ENCODE data around the gene CRTC1. TPM values are rescaled to one million over a fixed set of nuclear protein-coding genes. Genes with fewer than 3 reads are reported as not detected.
A peak's percentile ranks its signal among the peaks of the same experiment; 100 is the strongest.

Gene CRTC1
- polyA plus RNA-seq, 2 of the 4 experiments (the other 2 are of a cell fraction), result 0.87 to 4.0 TPM

GRCh38 chr19:18769989-18770528 is 86.6 kb downstream of the CRTC1 start:
- FAIRE-seq, result no peak
- Histone ChIP-seq H3K4me1 (no peaks in the 10 kb centered on the region; the same call in 2 of the 3 replicates), H3K9me3 (no peaks in the 10 kb centered on the region), H3K27ac (no peak overlapping the region; a peak in 1 of 6 replicates), H3K4me3 (no peak overlapping the region), H3K4me2 (no peak overlapping the region)
- ChIA-PET CTCF (no interaction called here), POLR2A (no interaction called here)
- WGBS (ENCODE audit: missing lambda C conversion rate), result 100% methylated on average over 4 of the region's 15 CpGs
- TF ChIP-seq POLR2AphosphoS2 (conservative IDR thresholded peaks at IDR 0.05; ENCODE audit: low read length) (no peak), FOXS1 (CRISPR knock-in tag; IDR thresholded peaks at IDR 0.05) (no peak), BHLHE40 (IDR thresholded peaks at IDR 0.05; ENCODE audit: low read depth, low read length) (no peak), FOSB (CRISPR knock-in tag; IDR thresholded peaks at IDR 0.05) (no peak), NPAS2 (CRISPR knock-in tag; IDR thresholded peaks at IDR 0.05; ENCODE audit: borderline replicate concordance) (no peak), KDM1A (IDR thresholded peaks at IDR 0.05; ENCODE audit: low read depth) (no peak), SMC3 (IDR thresholded peaks at IDR 0.05) (no peak), MAFK (IDR thresholded peaks at IDR 0.05; ENCODE audit: partially characterized antibody) (no peak), MYC (IDR thresholded peaks at IDR 0.05; ENCODE audit: borderline replicate concordance, low read length) (no peak), CHD2 (IDR thresholded peaks at IDR 0.05; ENCODE audit: low read length, partially characterized antibody) (no peak), ZC3H11A (IDR thresholded peaks at IDR 0.05) (no peak), RAD21 (conservative IDR thresholded peaks at IDR 0.05 in 1 of 2, IDR thresholded peaks at IDR 0.05 in 1 of 2) (no peak), EP300 (IDR thresholded peaks at IDR 0.05) (no peak), ZSCAN20 (CRISPR knock-in tag; IDR thresholded peaks at IDR 0.05) (no peak), MAX (IDR thresholded peaks at IDR 0.05) (no peak), PHF8 (IDR thresholded peaks at IDR 0.05; ENCODE audit: borderline replicate concordance, low read depth) (no peak), HEYL (CRISPR knock-in tag; IDR thresholded peaks at IDR 0.05) (no peak)
- TF ChIP-seq, protein P1, sequence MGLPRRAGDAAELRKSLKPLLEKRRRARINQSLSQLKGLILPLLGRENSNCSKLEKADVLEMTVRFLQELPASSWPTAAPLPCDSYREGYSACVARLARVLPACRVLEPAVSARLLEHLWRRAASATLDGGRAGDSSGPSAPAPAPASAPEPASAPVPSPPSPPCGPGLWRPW (IDR thresholded peaks at IDR 0.05), result no peak
- DNase-seq (ENCODE audit: low read depth in 1 of 2, low spot score in 1 of 2), result no peak
- ATAC-seq, result peak in 1 of 2 experiments; percentile 20; a peak in 3 of 6 replicates

DNA sequence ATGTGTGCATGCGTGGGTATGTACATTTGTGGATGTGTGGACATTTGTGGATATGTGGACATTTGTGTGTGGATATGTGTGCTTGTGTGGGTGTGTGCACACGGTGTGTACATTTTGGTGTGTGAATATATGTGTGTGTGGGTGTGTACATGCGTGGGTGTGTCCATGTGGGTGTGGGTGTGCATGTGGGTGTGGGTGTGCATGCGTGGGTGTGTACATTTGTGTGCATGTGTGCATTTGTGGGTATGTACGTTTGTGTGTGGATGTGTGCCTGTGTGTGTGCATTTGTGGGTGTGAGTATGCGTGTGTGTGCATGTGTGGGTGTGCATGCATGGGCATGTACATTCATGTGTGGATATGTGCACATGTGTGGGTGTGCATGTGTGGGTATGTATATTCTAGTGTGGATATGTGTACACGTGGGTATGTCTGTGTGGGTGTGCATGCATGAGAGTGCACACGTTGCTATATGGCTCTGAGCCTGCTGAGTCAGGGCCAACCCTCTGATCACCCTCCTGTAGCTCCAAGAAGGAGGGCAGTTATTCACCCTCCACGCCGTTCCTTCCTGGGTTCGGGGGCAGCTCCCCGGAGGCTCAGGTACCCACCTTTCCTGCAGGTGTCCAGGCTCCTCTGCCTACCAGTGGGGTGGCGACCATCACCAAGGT is 87.3 kb downstream of the CRTC1 start:
- Histone ChIP-seq H3K4me1 (peaks cover 1% of the 10 kb centered on the region; the same call in 2 of the 3 replicates), H3K4me3 (no peak overlapping the region), H3K9me3 (no peaks in the 10 kb centered on the region), H3K4me2 (no peak overlapping the region), H3K27ac (no peak overlapping the region; a peak in 1 of 6 replicates)
- POLR2A ChIA-PET, result no interaction called here
- ATAC-seq (no peak), FAIRE-seq (no peak), DNase-seq (ENCODE audit: low read depth in 1 of 2, low spot score in 1 of 2) (no peak)
- TF ChIP-seq MAX (IDR thresholded peaks at IDR 0.05) (no peak), EHF (CRISPR knock-in tag; IDR thresholded peaks at IDR 0.05) (no peak), SREBF2 (IDR thresholded peaks at IDR 0.05) (no peak), NPAS2 (CRISPR knock-in tag; IDR thresholded peaks at IDR 0.05; ENCODE audit: borderline replicate concordance) (no peak), FOSL2 (IDR thresholded peaks at IDR 0.05) (no peak), FOSL2 (CRISPR knock-in tag; IDR thresholded peaks at IDR 0.05) (no peak), RAD21 (conservative IDR thresholded peaks at IDR 0.05 in 1 of 2, IDR thresholded peaks at IDR 0.05 in 1 of 2) (no peak), RFX5 (IDR thresholded peaks at IDR 0.05) (no peak), KDM5A (IDR thresholded peaks at IDR 0.05) (no peak), NFE2L2 (conservative IDR thresholded peaks at IDR 0.05; ENCODE audit: low read length) (no peak), BCL3 (IDR thresholded peaks at IDR 0.05) (no peak), KDM1A (IDR thresholded peaks at IDR 0.05; ENCODE audit: low read depth) (no peak)
- TF ChIP-seq, protein P2, sequence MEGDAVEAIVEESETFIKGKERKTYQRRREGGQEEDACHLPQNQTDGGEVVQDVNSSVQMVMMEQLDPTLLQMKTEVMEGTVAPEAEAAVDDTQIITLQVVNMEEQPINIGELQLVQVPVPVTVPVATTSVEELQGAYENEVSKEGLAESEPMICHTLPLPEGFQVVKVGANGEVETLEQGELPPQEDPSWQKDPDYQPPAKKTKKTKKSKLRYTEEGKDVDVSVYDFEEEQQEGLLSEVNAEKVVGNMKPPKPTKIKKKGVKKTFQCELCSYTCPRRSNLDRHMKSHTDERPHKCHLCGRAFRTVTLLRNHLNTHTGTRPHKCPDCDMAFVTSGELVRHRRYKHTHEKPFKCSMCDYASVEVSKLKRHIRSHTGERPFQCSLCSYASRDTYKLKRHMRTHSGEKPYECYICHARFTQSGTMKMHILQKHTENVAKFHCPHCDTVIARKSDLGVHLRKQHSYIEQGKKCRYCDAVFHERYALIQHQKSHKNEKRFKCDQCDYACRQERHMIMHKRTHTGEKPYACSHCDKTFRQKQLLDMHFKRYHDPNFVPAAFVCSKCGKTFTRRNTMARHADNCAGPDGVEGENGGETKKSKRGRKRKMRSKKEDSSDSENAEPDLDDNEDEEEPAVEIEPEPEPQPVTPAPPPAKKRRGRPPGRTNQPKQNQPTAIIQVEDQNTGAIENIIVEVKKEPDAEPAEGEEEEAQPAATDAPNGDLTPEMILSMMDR (IDR thresholded peaks at IDR 0.05), result no peak
- CTCF ChIA-PET, result interaction anchor here (1.7 to 1.8 kb wide), 2 partner anchors 10 to 74 kb away, joined by 4 to 6 read pairs; no protein-coding TSS in a partner anchor
- WGBS (ENCODE audit: missing lambda C conversion rate), result 76% methylated on average over 8 of the region's 13 CpGs

All from A549 (cell line).